Activated T-cell treated with anti-CD3 and anti-CD28 coated beads, Interleukin-2, amount 50 U/mL, for 4 hours (primary cell): Measurements from ENCODE around the gene USH1C. TPM values are rescaled to one million over a fixed set of nuclear protein-coding genes. Genes with fewer than 3 reads are reported as not detected.

ENCODE experiments used
- ATAC-seq, 2 donors: fragments of 200-7000 bp; cut with Tn5 transposase; one replicate each; pipeline ENCODE4 v1.10.0; 2021
- DNase-seq: peaks from one replicate; pipeline ENCODE4 v3.0.0-alpha.2; 2020
- H3K27me3 Mint-ChIP-seq: one replicate; pipeline ENCODE4 v1.8.0; 2021; ENCODE audit warnings: low read depth, mixed read lengths
- H3K36me3 Mint-ChIP-seq: one replicate; pipeline ENCODE4 v1.8.0; 2022; ENCODE audit warnings: mixed read lengths; ENCODE audit not compliant: insufficient read depth
- H3K4me1 Mint-ChIP-seq: one replicate; pipeline ENCODE4 v1.8.0; 2021; ENCODE audit warnings: low read depth, mixed read lengths
- H3K4me3 Mint-ChIP-seq: one replicate; pipeline ENCODE4 v1.8.0; 2021; ENCODE audit warnings: mild to moderate bottlenecking, moderate library complexity, mixed read lengths
- H3K9me3 Mint-ChIP-seq: one replicate; pipeline ENCODE4 v1.8.0; 2021; ENCODE audit warnings: mixed read lengths
- total RNA-seq, 3 donors: library from RNA; stranded (reverse); gene quantifications; one replicate each; pipeline ENCODE4 v1.2.1, GENCODE V29; 2021

The USH1C gene
- total RNA-seq, 3 donors from 2014 or later = not detected

DNA sequence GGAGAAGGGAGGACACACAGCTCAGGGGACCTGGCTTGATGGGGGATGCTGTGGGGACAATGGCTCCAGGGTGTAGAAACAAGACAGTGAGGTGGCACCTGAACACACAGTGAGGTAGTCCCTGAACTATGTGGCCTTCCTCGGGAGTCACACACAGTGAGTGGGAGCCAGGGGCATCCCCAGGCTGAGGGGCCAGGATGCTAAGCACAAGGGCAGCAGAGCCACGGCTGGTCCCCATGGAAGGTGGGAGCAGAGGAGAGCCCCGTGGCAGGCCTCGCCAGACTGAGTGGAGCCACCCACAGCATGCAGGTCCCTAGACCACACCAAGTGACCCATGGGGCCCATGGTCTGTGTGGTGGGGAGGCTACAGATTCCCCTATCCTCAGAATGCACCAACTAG is 41.6 kb downstream of the USH1C start:
- Mint-ChIP-seq H3K27me3 (no peaks in the 10 kb centered on the region), H3K4me1 (no peaks in the 10 kb centered on the region), H3K36me3 (no peaks in the 10 kb centered on the region), H3K9me3 (no peaks in the 10 kb centered on the region), H3K4me3 (no peak overlapping the region)
- no peak for ATAC-seq
- no peak for DNase-seq

DNA sequence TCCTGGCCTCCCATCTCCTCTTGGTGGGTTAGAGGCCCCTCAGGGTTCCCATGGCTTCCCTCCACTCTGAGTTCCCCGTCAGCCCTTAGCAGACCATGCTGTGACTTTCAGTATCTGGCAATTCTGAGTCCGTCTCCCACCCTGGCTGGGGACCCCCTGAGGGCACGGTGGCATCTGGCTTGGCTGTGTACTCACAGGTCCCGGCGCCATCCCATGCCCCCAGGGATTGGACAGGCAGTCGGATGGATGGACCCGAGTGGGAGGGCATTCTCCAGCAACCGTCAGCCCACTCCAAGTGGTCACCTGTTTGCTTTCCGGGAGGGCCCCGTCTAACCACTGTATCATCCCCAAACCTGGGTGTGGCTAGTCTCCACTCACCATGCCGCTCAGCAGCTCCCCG is 43.5 kb downstream of the USH1C start:
- ATAC-seq (no peak), DNase-seq (no peak)
- H3K4me1 Mint-ChIP-seq = no peaks in the 10 kb centered on the region
- no peaks in the 10 kb centered on the region for H3K9me3 Mint-ChIP-seq
- H3K36me3 Mint-ChIP-seq = no peaks in the 10 kb centered on the region
- no peak overlapping the region for H3K4me3 Mint-ChIP-seq
- no peaks in the 10 kb centered on the region for H3K27me3 Mint-ChIP-seq

DNA sequence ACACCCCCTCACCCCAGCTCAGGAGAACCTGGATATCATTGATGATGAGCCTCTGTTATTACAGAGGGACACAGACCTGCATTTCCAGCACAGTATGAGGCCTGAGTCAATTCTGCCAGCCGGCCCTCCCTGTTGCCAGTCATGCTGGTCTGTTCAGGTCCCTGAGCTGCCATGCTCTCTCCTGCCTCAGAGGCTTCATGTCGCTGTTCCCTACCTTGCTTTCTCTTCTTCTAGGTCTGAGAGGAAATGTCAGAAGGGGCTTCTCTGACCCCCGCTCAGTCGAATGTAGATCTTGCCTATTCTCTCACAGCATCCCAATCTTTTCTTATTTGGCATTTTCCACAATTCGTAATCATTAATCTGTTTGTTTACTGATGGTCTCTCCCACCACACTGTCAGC is 45.7 kb downstream of the USH1C start:
- Mint-ChIP-seq H3K9me3 (no peaks in the 10 kb centered on the region), H3K27me3 (peaks cover 1% of the 10 kb centered on the region), H3K4me1 (no peaks in the 10 kb centered on the region), H3K4me3 (no peak overlapping the region), H3K36me3 (no peaks in the 10 kb centered on the region)
- ATAC-seq (no peak), DNase-seq (no peak)

DNA sequence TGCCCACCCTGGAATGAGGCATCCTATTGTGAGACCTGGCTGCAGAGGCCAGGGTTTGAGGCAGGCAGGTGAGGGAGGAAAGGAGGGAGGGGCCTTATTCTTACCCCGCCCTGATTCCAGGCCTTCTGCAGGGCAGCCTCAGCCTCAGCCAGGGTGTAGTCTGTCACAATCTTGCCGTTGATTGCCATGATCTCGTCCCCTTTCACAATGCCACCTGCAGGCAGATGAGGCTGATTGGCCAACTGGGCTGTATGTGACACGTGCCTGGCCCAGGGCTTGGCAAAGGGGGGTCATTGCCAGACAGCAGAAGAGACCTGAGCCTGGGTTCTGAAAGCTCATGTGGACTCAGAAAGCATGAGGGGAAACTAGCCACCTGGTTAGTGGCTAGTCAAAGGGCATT is 46.2 kb downstream of the USH1C start:
- DNase-seq (no peak), ATAC-seq (no peak)
- Mint-ChIP-seq H3K27me3 (peaks cover 1% of the 10 kb centered on the region), H3K9me3 (no peaks in the 10 kb centered on the region), H3K4me3 (no peak overlapping the region), H3K36me3 (no peaks in the 10 kb centered on the region), H3K4me1 (no peaks in the 10 kb centered on the region)

DNA sequence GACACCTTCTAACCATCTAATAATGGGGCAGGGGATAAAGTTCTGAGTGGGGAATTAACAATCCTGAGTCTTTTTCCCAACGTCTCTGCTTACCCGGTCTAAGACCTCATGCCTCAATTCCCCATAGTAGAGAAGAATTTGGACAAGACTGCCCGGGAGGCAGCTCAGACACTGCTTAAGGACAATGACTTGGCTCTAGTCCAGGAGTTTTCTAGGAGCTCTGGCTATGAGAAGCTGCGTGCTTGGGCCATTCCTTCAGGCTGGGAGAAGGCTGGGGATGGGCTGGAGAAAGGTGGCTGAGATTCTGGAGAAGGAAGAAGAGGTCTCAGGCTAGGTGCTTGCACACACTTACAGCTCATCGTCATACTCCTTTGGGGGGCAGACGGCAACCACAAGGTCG is 47.8 kb downstream of the USH1C start:
- no peak overlapping the region for H3K4me3 Mint-ChIP-seq
- ATAC-seq (no peak), DNase-seq (no peak)
- H3K9me3 Mint-ChIP-seq = no peaks in the 10 kb centered on the region
- no peaks in the 10 kb centered on the region for H3K4me1 Mint-ChIP-seq
- peaks cover 1% of the 10 kb centered on the region for H3K27me3 Mint-ChIP-seq
- H3K36me3 Mint-ChIP-seq = no peaks in the 10 kb centered on the region

DNA sequence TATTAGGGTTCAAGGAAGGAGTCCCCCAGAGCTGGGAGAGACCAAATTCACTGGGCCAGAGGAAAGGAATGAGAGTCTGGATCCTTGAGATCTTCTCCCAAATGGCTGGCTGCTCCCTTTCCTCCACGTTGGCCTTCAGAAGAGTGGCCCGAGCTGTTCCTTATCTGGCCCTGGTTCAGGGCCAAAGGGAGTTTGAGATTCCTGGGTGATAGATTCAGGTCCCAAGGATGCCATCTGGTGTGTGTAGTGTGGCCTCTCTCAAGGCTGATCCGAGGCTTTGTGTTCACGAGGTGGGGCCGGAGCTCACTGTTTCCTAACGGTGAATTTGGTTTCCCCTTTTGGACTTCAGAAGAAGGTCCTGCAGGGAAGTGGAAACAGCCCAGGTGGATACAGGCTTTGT is 50.2 kb downstream of the USH1C start:
- Mint-ChIP-seq H3K9me3 (no peaks in the 10 kb centered on the region), H3K4me3 (no peak overlapping the region), H3K36me3 (no peaks in the 10 kb centered on the region), H3K27me3 (peaks cover 10% of the 10 kb centered on the region), H3K4me1 (no peaks in the 10 kb centered on the region)
- DNase-seq = no peak
- ATAC-seq = no peak

DNA sequence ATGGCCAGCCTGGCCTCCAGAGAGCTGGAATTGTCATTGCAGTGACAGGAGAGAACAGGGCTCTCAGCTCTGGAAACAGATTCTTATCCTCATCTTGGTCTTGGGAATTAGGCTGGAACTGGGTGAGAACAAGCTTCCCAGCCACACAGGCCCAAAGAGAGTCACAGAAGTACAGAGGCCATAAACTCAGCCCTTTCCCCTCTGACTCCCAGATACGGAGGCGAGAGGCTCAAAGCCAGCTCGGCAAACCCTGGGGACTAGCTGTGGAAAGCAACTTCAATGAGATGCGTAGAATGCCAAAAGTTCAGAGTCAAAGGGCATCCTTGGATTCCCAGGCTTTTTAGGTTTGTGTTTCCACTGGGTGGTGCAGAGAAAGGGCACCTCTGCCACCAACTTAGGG is 53.3 kb downstream of the USH1C start:
- Mint-ChIP-seq H3K9me3 (no peaks in the 10 kb centered on the region), H3K4me1 (no peaks in the 10 kb centered on the region), H3K36me3 (no peaks in the 10 kb centered on the region), H3K4me3 (no peak overlapping the region), H3K27me3 (peaks cover 13% of the 10 kb centered on the region)
- ATAC-seq (no peak), DNase-seq (no peak)

DNA sequence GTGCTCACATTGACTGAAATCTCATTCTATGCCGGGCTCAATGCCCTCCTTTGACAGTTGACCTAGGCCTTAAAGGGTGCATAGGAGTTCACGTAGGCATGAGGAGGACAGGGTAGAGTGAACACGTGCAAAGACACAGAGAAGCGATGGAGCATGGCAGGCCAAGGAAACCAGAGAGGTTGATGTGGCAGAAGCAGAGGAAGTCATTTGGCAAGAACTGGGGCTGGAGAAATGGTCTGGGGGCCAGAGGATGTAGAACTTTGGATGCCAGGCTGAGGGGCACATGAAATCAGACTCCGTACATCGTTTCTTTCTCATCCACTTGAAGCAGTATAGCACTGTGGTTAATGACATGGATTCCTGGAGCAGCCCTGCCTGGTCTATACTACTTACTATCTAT is 54.0 kb downstream of the USH1C start:
- no peak for ATAC-seq
- peaks cover 13% of the 10 kb centered on the region for H3K27me3 Mint-ChIP-seq
- no peaks in the 10 kb centered on the region for H3K4me1 Mint-ChIP-seq
- no peaks in the 10 kb centered on the region for H3K9me3 Mint-ChIP-seq
- no peak for DNase-seq
- no peaks in the 10 kb centered on the region for H3K36me3 Mint-ChIP-seq
- no peak overlapping the region for H3K4me3 Mint-ChIP-seq

DNA sequence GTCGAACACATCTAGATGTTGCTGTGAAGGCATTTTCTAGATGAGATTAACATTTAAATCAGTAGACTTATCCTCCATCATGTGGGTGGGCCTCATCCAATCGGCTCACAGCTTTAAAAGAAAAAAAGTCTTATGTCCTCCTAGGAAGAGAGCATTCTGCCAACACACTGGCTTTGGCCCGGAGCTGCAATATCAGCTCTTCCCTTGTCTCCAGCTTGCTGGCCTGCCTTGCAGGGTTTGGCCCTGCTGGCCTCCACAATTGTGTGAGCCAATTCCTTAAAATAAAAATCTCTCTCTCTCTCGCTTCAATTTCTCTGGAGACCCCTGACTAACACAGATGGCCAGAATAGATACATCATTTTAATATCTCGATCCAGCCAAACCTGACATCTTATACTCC is 54.5 kb downstream of the USH1C start:
- H3K4me1 Mint-ChIP-seq = no peaks in the 10 kb centered on the region
- no peaks in the 10 kb centered on the region for H3K9me3 Mint-ChIP-seq
- ATAC-seq (no peak), DNase-seq (no peak)
- H3K4me3 Mint-ChIP-seq = no peak overlapping the region
- H3K27me3 Mint-ChIP-seq = peaks cover 13% of the 10 kb centered on the region
- H3K36me3 Mint-ChIP-seq = no peaks in the 10 kb centered on the region

DNA sequence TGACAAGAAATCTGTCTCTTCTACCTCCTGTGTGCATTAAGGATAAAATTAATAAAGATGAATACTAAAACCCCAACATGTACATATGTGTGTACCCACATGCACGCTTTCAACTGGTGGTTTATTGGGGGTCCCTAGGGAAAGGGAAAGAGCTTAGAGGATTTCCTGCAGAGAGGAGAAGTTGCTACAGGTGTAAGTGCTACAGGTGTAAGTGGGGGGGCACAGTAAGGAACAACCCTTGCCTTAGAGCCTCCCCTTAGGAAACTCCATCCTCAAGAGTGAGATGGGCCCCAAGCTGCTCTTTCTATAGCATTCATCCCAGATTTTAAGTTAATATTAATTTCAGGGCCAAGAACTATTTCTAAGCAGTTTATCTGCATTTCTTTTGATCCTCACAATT is 55.7 kb downstream of the USH1C start:
- DNase-seq (no peak), ATAC-seq (no peak)
- Mint-ChIP-seq H3K36me3 (no peaks in the 10 kb centered on the region), H3K9me3 (peaks cover 6% of the 10 kb centered on the region), H3K4me3 (no peak overlapping the region), H3K27me3 (peaks cover 11% of the 10 kb centered on the region), H3K4me1 (no peaks in the 10 kb centered on the region)

DNA sequence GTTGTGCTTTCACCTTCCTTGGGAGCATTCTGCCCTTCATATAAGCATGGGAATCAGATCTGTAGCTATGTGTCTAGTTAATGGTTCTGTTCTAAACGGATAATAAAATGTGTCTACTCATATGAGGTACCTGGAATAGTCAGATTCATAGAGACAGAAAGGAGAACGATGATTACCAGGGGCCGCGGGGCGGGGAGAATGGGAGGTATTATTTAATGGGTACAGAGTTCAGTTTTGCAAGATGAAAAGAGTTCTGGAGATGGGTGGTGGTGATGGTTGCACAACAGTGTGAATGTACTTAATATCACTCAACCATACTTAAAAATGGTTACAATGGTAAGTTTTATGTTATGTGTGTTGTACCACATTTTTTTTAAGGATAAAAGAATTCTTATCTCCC is 57.6 kb downstream of the USH1C start:
- no peak overlapping the region for H3K4me3 Mint-ChIP-seq
- H3K36me3 Mint-ChIP-seq = no peaks in the 10 kb centered on the region
- no peaks in the 10 kb centered on the region for H3K4me1 Mint-ChIP-seq
- DNase-seq (no peak), ATAC-seq (no peak)
- peaks cover 11% of the 10 kb centered on the region for H3K27me3 Mint-ChIP-seq
- H3K9me3 Mint-ChIP-seq = peaks cover 8% of the 10 kb centered on the region

DNA sequence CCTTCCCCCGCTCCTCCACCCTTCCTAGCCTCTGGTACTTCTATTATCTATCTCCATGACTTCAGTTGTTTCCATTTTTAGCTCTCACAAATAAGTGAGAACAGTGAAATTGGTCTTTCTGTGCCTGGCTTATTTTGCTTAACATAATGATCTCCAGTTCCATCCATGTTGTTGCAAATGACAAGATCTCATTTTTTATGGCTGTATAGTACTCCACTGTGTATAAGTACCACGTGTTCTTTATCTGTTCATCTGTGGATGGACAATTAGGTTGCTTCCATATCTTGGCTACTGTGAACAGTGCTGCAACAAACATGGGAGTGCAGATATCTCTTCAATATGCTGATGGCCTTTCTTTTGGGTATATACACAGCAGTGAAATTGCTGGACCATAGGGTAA is 60.7 kb downstream of the USH1C start:
- Mint-ChIP-seq H3K4me1 (no peaks in the 10 kb centered on the region), H3K27me3 (peaks cover 14% of the 10 kb centered on the region), H3K9me3 (peaks cover 8% of the 10 kb centered on the region), H3K36me3 (no peaks in the 10 kb centered on the region), H3K4me3 (no peak overlapping the region)
- ATAC-seq (no peak), DNase-seq (no peak)

DNA sequence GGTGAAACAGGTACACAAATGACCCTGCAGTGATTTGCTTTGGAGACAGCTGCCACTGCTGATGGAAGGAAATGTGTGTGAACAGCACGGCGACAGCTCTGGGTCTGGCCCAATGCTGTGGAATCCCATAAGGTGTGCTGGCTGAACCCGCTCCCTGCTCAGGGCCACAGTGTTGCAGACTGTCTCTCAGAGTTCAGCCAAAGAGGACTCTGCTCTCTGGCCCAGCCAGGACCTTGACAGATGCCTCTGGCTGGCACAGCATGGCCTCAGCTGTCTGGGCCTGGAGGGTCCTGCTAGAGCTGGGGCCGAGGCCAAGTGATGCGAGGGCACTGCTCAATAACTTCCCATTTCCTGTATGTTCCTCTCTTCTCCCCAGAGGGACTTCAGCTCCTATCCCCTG is 62.3 kb downstream of the USH1C start:
- Mint-ChIP-seq H3K9me3 (peaks cover 8% of the 10 kb centered on the region), H3K27me3 (peaks cover 23% of the 10 kb centered on the region), H3K36me3 (no peaks in the 10 kb centered on the region), H3K4me1 (no peaks in the 10 kb centered on the region), H3K4me3 (no peak overlapping the region)
- ATAC-seq (no peak), DNase-seq (no peak)

DNA sequence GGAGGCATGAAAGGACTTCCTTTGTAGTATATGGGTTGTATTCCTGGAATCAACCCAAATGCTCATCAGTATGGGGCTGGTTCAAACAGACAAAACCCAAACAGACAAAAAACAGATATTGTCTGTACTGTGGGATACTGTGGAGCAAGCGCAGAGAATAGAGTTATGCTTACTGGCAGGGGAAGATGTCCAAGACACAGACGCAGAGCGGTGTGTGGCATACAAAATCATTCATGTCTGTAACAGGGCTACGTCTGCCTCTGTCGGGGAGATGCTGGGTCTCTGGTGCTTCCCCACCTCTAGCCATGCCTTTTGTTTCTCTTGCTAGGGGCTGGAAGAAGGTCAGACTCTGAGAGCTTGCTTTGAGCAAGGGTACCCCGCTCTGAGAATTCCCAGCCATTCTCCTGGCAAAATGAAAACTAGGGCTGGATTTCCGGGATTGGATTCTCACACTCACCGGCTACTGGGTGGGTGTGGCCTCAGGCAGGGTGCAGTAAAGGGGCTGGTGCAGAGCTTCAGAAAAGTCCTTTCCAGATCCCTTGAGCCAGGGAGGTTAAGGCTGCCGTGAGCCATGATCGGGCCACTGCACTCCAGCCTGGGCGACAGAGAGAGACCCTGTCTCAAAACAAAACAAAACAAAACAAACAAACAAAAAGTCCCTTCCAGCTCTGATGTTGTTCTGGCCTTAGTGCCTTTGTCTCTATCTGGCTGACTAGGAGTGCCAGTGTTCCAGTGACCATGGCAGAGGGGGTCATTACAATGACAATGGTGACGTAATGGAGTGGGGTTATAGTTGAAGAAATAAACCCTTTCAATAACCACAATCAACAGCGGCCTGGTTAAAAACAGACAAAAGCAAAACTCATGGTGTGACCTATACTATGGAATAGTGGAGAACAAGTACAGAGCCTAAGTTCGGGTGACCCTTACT is 64.7 kb downstream of the USH1C start:
- peaks cover 42% of the 10 kb centered on the region for H3K27me3 Mint-ChIP-seq
- DNase-seq (no peak), ATAC-seq (no peak)
- H3K4me1 Mint-ChIP-seq = no peaks in the 10 kb centered on the region
- no peaks in the 10 kb centered on the region for H3K36me3 Mint-ChIP-seq
- H3K4me3 Mint-ChIP-seq = no peak overlapping the region
- peaks cover 8% of the 10 kb centered on the region for H3K9me3 Mint-ChIP-seq

DNA sequence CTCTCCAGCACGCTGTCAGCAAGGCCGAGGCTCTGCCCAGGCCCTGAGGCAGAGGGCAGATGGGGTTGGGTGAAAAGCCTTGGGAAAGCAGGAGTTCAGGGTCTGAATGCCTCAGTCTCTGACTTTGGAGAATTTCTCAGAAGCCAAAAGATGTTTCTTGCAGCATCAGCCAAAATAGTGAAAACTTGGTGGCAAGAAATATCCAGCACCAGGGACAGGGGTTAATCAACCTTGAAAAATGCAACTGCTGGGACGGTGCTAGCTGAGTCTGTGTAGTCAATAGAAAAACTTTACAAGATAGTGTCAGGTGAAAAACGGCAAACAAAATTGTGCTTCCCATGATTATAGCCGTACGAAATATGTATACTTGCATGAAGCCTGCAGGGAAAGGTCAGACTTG is 66.1 kb downstream of the USH1C start:
- H3K9me3 Mint-ChIP-seq = no peaks in the 10 kb centered on the region
- no peaks in the 10 kb centered on the region for H3K36me3 Mint-ChIP-seq
- H3K27me3 Mint-ChIP-seq = peaks cover 54% of the 10 kb centered on the region
- ATAC-seq (no peak), DNase-seq (no peak)
- H3K4me3 Mint-ChIP-seq = no peak overlapping the region
- H3K4me1 Mint-ChIP-seq = no peaks in the 10 kb centered on the region
